ENCODE data around the gene CCDC188.

CCDC188 gene

DNA sequence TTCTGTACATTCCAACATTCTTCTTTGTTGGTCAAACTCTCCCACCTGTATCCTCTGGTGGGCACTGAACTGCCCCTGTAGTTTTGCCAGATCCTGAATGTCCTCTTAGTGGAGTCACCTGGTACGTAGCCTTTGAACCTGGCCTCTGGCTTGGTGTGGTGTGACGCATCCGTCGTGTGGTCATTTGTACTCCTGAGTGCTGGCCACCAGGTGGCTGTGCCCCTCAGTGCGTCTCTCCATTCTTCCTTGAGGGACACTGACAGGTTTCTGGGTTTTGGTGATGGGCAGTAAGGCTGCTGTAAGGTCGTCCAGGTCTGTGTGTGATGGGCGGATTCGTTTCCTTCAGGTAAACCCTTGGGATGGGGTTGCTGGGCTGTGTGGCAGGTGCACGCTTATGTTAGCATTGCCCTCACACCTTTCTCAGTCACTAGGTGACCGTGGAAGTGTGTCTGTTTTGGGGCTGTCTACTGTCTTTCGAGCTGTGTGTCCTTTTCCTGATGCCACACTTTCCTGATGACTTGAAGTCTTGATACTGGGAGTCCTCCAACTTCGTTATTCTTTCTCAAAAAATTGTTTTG, 48.6 kb downstream of the CCDC188 start:
- DNase-seq = no peak

DNA sequence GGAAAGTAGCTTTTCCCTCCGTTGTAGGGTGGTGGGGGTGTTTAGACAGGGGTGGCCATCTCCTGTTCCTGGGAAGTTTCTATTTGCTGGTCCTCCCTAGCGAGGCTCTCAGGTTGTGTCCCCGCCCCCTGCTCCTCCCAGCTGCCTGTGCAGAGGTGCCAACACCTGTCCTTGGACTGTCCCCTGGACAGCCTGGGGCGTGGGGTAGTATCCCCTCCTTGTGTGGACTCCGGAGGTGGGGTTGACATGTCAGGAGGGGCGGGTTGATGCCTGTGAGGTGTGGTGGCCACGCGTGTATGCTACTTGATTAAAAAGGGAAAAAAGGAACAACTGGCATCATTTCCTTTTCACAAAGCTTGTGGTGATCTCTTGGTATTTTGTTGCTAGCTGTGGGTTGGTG, 49.2 kb downstream of the CCDC188 start:
- DNase-seq = no peak

- no peak for DNase-seq
These were observed 51.6 kb downstream of the CCDC188 start for GRCh38 chr22:20099099-20099711.
